Spleen (tissue), 7 donors: Measurements from ENCODE around the gene SLC35C1.

Experiments
- CTCF ChIP-seq, 11 experiments: fragments of 200-600 bp in 7 of 11; fragments of 450-650 bp in 4 of 11; sonication (generic) in 4 of 11; IDR thresholded peaks in 8 of 11; conservative IDR thresholded peaks in 3 of 11; 1 replicate in 7 of 11; 2 replicates in 4 of 11; pipeline versions ENCODE4 v1.4.0 to v1.8.0; 2016 to 2021; ENCODE audit warnings: antibody characterized with exemption in 11 of 11, inconsistent platforms in 4 of 11, mild to moderate bottlenecking in 1 of 11
- POLR2A ChIP-seq, 3 donors: fragments of 450-650 bp; IDR thresholded peaks; one replicate each; pipeline ENCODE4 v1.5.1; 2017; ENCODE audit warnings: antibody characterized with exemption in 3 of 3, mild to moderate bottlenecking in 1 of 3
- POLR2AphosphoS5 ChIP-seq, 3 donors: sonication (generic); formaldehyde crosslinking; IDR thresholded peaks; one replicate each; pipeline ENCODE4 v1.5.1; 2017; ENCODE audit warnings: antibody characterized with exemption in 3 of 3
- donor health status: DM: no; HTN: no; CAD: no; lungs with moderate emphysema.
- donor health status: DM: no; HTN: no; CAD: no.
- donor health status: DM: no; HTN: no; CAD: no.

DNA sequence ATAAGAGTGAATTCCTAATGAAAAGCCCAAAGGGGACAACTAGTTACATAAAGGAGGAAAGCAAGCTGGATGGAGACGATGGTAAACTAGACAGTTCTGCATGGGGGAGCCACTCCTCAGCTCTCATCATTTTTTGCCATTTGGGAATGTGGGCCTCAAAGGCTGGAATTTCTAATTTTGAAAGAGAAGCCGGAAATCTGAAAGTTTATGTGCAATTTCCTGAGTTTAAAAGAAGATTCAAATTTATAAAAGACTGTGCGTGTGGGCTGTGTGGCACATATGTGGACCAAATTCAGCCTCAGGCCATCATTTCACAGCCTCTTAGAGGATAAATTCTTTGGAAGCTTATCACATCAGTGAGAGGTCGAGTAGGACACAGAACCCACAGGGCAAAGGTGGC lies 24.0 kb downstream of the SLC35C1 start:
- no peak for TF ChIP-seq CTCF (IDR thresholded peaks at IDR 0.05 in 8 of 11, conservative IDR thresholded peaks at IDR 0.05 in 3 of 11)
- TF ChIP-seq POLR2AphosphoS5 (IDR thresholded peaks at IDR 0.05): no peak
- TF ChIP-seq POLR2A (IDR thresholded peaks at IDR 0.05): no peak
